ENCODE data around the gene RBM46. TPM values are rescaled to one million over a fixed set of nuclear protein-coding genes. Genes with fewer than 3 reads are reported as not detected.
"Not testable (repeated sequence)": the region's sequence is repeated elsewhere in the genome, so short reads cannot be mapped to it uniquely, and the experiment has no call there.

Gene RBM46
- total RNA-seq, 2 experiments from 2014 or later: not detected

GRCh38 chr4:154868414-154869194 lies 87.5 kb downstream of the RBM46 start:
- peaks cover 12% of the 10 kb centered on the region for H3K9me3 Mint-ChIP-seq
- CTCF ChIA-PET: no interaction called here
- POLR2A ChIA-PET: no interaction called here

GRCh38 chr4:154869301-154869700 lies 88.2 kb downstream of the RBM46 start:
- ChIA-PET CTCF (no interaction called here), POLR2A (no interaction called here)
- Mint-ChIP-seq H3K9me3 (peaks cover 16% of the 10 kb centered on the region), H3K36me3 (ENCODE audit: low read depth) (no peaks in the 10 kb centered on the region), H3K4me3 (no peak overlapping the region), H3K4me1 (ENCODE audit: low read depth) (no peaks in the 10 kb centered on the region), H3K27ac (no peak overlapping the region), H3K27me3 (peaks cover 1% of the 10 kb centered on the region)
- DNase-seq (no peak), ATAC-seq (no peak)
- no peak for TF ChIP-seq CTCF (IDR thresholded peaks at IDR 0.05)
- intact Hi-C loops (cut with micrococcal nuclease): no loop called here

More at GRCh38 chr4:154868414-154869194, 87.5 kb downstream of the RBM46 start:
- Mint-ChIP-seq H3K4me3 (no peak overlapping the region), H3K4me1 (ENCODE audit: low read depth) (no peaks in the 10 kb centered on the region), H3K27ac (no peak overlapping the region), H3K36me3 (ENCODE audit: low read depth) (no peaks in the 10 kb centered on the region), H3K27me3 (peaks cover 1% of the 10 kb centered on the region)
- ATAC-seq (no peak), DNase-seq (no peak)
- intact Hi-C loops (cut with micrococcal nuclease): no loop called here
- no peak for TF ChIP-seq CTCF (IDR thresholded peaks at IDR 0.05)

GRCh38 chr4:154872198-154872597 lies 91.1 kb downstream of the RBM46 start:
- ChIA-PET POLR2A (no interaction called here), CTCF (no interaction called here)
- DNase-seq (no peak), ATAC-seq (no peak)
- intact Hi-C loops (cut with micrococcal nuclease): no loop called here
- Mint-ChIP-seq H3K4me1 (ENCODE audit: low read depth) (no peaks in the 10 kb centered on the region), H3K27me3 (peaks cover 1% of the 10 kb centered on the region), H3K27ac (no peak overlapping the region), H3K4me3 (no peak overlapping the region), H3K9me3 (peaks cover 25% of the 10 kb centered on the region), H3K36me3 (ENCODE audit: low read depth) (no peaks in the 10 kb centered on the region)
- no peak for TF ChIP-seq CTCF (IDR thresholded peaks at IDR 0.05)

GRCh38 chr4:154874049-154874448 lies 93.0 kb downstream of the RBM46 start:
- DNase-seq; H3K36me3 Mint-ChIP-seq (ENCODE audit: low read depth); H3K4me1 Mint-ChIP-seq (ENCODE audit: low read depth); CTCF ChIA-PET; H3K27ac Mint-ChIP-seq; ATAC-seq; H3K27me3 Mint-ChIP-seq; H3K4me3 Mint-ChIP-seq; intact Hi-C loops (cut with micrococcal nuclease); POLR2A ChIA-PET: not testable (repeated sequence)
- peaks cover 26% of the 10 kb centered on the region for H3K9me3 Mint-ChIP-seq

- Mint-ChIP-seq H3K9me3 (peaks cover 23% of the 10 kb centered on the region), H3K27ac (no peak overlapping the region), H3K27me3 (no peaks in the 10 kb centered on the region), H3K4me1 (ENCODE audit: low read depth) (no peaks in the 10 kb centered on the region), H3K36me3 (ENCODE audit: low read depth) (no peaks in the 10 kb centered on the region), H3K4me3 (no peak overlapping the region)
- POLR2A ChIA-PET: no interaction called here
- TF ChIP-seq CTCF (IDR thresholded peaks at IDR 0.05): no peak
- CTCF ChIA-PET: no interaction called here
- intact Hi-C loops (cut with micrococcal nuclease): no loop called here
- ATAC-seq (no peak), DNase-seq (no peak)
These were observed 96.2 kb downstream of the RBM46 start for GRCh38 chr4:154877110-154877760.

Other genes starting within 250 kb of the RBM46 start
- gene PLRG1, start 230.9 kb upstream of the RBM46 start, total RNA-seq: 100 to 1,000 TPM; 114 to 121 TPM
- not detected for gene FGB, start 218.3 kb upstream of the RBM46 start, total RNA-seq
- gene FGA, start 190.5 kb upstream of the RBM46 start, total RNA-seq: not detected
- gene FGG, start 168.6 kb upstream of the RBM46 start, total RNA-seq: not detected
- not detected for gene LRAT, start 37.3 kb upstream of the RBM46 start, total RNA-seq

Data from activated CD8-positive, alpha-beta T cell treated with anti-CD3 and anti-CD28 coated beads for 36 hours (primary cell).